Stimulated activated CD4-positive, alpha-beta T cell treated with anti-CD3 and anti-CD28 coated beads, Interleukin-2, amount 100 ng/mL, for 48 hours (primary cell): Measurements from ENCODE around the gene HDAC7.

ENCODE experiments used
- DNase-seq, 2 donors: peaks; one replicate each; pipeline ENCODE4 v3.0.0-alpha.2; 2020

Gene HDAC7

DNA sequence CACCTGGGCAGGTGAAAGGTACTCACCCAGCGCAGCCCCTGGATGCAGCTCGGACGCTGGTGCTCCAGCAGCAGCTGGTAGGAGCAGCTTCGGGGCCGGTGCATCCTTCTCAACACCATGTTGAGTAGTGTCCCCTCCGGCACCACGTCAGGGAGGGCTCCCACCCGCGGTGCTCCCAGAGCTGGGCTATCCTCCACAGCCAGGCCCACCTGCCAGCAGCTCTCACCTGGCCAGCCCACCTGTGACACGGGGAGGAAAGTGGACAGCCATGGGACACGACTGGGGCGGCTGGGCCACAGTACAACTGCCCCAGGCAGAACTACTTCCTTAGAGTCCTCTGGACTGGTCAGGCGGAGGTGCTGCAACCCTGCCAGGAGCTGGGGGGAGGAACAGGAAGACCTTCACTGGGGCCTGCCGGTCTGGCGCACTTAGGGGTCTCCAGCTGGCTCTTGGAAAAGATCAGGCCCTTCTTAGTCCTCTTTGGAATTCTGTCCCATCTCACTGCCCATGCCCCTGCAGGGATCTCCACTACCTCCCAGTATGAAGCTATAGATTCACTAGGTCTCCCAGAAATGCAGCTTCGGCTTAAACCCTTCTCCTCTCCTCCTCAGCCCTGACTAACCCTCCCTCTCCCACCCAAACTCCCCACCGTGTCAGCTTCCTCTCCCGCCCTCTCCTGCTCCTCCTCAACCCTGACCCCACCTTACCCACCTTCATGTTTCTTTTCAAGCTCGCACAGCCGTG is 61.7 kb downstream of the HDAC7 start:
- DNase-seq = no peak

DNA sequence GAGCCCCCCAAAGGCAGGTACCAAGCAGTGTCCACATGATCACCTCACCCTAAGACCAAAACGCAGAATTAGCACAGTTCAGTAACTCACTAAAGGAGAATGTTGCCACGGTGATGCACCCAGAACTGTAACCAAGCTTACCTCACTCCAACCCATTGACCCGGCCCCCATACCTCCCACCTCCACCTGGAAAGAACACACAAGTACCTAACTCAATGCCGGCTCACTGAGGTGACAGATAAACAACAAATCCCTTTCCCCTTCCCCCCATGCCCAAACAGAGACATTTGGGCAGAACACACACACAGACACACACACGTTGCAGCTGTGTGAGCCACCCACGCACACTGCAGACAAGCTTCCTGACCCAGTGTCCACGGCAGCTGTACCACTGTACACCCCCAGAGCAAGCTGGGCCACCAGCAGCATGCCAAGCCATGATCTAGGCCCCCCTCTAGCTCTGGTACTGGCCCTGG is 62.3 kb downstream of the HDAC7 start:
- no peak for DNase-seq

DNA sequence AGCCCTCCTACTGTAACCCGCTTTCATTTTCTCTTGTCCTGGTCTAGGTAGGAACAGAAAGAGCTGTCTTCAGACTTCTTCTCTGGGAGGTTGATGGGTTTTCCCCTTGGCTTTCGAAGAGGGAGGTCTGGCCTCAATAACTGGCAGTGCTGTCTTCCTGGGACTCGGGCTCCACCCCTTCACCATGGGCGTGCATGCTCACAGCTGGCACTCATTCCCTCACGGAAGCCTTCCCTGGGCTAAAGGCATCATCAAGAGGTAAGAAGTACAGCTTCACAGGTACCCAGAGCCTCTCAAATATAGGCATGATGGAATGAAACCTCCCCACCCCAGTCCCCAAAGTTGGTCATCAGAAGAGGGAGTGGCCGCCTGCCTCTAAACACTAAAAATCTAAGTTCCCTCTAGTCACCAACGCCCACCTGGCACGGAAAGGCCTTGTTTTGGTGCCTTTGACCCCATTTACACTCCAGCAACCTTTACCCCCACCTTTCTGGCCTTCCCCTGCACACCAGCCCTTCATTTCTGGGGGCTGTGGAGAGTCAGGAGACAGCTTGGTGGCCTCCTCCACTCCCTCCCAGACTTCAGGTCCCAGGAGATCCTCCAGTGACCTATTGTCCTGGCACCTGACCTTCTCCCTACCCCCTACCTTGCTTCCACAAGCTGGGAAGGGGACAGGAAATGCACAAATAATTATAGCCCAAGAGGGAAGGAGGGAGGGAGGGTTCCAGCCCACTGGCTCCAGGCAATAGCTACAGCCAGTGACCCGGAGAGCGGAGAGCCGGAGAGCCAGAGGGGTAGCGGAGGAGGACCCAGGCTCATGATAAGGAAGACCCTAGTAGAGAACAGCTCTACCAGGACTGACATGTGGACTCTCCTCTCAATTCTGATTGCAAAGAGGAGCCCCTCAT is 63.8 kb downstream of the HDAC7 start:
- no peak for DNase-seq

DNA sequence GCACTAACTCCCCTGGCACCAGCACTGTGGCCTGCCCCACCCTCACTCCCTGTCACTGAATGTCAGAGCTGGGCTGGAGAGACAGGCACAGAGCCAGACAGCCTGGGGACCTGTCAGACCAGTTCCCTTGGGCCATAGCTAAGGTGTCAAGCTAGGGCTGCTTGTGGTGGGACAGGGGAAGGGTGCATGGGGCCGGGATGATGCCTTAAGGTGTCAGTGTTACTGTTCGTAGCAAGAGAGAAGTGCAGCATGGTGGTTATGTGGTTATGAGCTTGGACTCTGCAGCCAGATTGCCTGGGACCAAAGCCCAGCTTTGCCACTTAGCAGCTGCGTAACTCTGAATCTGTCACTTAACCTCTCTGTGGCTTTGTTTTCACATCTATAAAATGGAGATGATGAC is 64.8 kb downstream of the HDAC7 start:
- DNase-seq = no peak

DNA sequence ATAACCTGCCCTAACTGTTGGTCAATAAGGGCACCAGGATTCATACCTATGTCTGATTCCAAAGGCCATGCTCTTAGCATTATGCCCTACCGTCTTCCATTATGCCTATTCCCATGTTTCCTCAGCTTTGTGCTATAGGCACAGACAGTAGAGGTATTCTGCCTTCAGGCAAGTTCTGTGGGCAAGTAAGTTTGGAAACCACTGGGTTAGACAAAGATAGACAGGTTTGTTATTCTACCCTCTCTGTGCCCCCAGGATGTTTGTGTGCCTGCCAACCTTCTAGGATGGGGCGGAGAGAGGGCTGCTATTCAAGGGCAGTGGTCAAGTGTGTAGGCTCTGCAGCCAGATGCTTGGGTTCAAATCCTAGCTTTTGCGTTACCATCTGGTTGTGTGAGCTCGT is 65.6 kb downstream of the HDAC7 start:
- no peak for DNase-seq

DNA sequence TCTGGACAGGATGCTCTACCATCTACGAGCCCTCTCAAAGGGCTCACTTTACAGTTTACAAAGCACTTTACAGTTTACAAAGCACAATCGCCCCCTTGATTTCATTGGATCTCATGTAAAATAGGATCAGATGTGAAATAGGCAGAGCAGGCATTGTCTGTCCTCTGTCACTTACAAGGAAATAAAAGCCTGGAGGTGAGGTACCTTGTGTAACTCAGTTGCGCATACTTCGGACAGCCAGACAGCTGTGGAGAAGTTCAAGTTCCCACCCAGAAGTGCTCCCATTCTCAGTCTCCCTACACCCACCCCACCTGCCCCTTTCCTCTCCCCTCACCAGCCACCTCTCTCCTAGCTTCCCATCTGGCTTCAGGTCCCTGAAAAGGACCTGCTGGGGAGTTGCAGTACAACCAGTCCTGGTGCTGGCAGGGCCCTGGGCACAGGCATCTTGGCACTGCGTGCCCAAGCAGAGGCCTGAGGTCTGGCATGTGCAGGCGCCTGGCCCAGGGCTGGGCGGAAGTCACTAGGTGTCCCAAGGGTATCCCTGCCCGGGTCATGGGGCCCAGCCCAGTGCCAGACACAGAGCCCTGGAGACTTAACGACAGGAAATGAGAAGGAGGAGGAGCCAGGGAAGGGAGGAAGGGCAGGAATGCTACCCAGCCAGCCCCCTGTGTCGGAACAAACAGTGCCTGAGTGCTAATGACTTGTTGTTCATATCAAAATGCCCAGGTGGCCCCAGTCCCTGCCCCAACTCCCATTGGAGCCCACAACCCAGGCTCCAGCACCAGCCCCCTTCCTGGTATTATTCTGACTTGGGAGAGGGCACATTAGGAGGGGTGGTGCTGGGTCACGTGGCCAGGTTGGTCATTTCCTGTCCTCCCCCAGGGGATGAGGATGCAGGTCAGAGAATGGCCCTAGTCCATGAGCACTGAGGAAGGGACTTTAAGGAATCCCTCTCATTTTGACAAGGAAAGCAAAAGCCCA is 66.4 kb downstream of the HDAC7 start:
- DNase-seq = no peak

DNA sequence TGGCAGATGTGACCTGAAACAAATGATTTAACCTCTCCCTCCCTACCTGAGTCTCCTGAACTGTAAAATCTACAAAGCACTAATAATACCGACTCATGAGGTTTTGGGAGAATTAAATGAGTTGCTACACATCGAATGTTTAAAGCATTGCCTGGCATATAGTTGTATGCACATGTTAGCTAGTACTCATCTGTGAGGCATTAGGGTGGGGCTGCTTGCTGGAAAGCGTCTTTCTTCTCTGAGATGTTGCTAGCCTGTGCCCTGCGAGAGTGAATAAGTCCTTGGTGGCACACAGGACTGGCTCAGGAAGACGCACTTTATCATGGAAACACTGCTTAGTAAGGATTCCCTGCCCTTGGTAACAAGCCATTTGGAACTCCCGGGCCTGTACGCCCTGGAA is 67.2 kb downstream of the HDAC7 start:
- no peak for DNase-seq

DNA sequence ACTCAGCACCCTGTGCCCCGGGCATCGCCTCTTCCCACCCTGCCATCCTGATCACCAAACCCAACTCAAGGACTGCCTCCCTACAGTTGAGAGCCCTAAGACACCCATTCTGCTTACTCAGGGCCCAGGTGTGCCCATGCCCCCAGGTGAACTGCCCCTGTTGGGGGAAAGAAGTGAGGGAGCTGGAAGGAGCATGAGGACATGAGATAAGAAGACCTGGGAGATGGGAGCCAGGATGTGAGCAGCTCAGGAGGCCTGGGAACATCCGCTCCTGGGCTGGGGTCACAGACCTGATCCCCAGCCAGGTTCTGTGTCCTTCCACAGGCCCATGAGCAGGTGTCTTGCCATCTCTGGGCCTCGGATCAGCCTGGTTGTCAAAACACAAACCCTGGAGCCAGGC is 67.6 kb downstream of the HDAC7 start:
- no peak for DNase-seq

DNA sequence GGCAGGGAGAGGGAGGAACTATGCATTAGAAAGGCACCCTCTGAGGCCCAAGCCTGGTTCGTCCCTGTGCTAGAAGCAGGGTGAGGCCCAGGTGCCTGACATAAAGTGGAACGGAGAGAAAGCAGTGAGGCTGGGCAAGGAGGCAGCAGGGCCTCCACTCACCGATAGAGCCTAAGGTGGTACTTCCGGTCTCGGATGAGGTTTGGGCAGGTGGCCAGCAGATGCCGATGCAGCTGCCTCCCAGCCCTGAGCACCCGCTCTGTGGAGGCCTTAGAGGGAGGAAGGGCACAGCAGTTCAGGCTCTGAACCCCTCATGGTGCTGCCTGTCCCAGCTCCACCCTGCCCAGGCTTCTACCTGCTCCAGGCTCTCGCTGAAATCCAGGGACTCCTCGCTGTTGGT is 68.1 kb downstream of the HDAC7 start:
- no peak for DNase-seq

DNA sequence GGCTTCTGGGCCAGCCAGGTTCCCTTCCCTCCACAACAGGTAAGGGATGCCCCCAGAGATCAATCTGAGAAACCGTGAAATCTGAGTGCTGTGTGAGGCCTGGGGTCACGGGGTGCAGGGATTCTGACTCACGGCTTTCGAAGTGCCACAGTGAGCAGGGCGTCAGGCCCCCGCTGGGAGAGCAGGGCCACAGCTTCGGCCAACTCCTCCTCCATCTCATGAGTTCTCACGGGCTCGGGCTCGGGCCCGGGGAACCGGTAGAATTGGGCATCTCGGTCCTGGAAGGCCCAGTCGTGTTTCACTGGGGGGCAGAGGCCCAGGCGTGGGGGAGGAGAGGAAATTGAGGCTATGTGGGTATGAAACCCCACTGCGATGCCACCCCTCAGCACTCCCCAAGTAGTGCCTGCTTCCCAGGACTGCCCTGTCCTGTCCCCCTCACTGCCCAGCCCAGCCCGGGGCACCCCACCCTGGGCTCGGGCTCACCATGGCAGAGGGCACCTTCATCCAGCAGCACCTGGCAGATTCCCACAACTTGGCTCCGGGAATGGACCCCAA is 68.7 kb downstream of the HDAC7 start:
- no peak for DNase-seq

DNA sequence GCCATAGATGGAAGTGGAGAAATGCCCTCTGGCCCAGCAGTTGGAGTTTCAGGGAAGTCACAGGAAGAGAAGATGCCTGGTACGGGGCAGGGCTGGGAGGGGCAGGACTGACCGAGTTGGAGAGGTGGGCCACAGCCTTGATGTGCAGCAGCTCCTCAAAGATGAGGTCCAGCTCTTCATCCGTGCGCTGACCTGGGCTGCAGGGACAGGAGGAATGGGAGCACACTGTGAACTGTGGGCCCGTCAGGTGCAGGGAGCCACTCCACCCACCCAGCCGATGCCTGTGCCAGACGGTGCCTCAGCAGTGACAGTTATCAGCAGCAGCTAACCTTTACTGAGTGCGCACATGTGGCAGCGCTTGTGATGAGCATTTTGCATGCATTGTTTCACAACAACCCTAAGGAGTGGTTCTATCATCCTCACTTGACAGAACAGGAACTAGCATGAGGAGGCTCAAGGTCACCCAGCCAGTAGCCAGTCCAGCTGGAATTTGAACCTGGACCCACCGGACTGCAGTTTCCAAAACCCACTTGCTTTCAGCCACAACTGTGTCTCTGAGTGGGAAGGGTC is 69.4 kb downstream of the HDAC7 start:
- DNase-seq = no peak

DNA sequence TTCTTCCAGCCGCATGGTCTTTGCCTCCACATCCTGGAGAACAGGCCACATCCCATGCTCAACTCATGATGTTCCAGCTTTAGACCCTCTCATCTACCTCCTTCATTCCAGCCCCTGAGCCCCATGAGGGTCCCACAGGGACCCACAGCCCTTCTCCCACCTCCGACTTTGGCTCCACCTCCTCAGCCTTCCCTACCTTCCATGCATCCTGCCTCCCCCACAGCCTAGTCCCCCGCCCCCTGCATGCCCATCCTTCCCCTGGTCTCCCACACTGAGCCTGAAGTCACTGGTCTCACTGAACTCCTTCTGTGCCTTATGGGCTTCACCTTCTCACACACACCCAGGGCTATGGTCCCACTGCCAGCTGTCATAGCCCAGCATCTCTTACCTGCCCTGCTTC is 70.8 kb downstream of the HDAC7 start:
- no peak for DNase-seq

DNA sequence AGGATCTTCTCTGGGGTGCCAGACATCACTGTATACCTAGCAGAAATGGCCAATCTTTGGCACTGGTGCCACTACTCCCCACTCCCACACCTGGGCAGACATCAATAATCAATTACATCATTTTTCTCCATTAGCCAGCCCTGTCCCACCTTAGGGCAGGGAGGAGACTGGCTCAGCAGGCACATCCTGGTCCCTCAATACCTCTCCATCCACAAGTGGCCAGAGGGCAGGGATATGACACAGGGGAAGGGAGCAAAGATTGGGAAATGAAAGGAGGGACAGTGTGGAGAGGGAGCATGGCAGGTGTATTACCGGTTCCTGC is 71.2 kb downstream of the HDAC7 start:
- no peak for DNase-seq

DNA sequence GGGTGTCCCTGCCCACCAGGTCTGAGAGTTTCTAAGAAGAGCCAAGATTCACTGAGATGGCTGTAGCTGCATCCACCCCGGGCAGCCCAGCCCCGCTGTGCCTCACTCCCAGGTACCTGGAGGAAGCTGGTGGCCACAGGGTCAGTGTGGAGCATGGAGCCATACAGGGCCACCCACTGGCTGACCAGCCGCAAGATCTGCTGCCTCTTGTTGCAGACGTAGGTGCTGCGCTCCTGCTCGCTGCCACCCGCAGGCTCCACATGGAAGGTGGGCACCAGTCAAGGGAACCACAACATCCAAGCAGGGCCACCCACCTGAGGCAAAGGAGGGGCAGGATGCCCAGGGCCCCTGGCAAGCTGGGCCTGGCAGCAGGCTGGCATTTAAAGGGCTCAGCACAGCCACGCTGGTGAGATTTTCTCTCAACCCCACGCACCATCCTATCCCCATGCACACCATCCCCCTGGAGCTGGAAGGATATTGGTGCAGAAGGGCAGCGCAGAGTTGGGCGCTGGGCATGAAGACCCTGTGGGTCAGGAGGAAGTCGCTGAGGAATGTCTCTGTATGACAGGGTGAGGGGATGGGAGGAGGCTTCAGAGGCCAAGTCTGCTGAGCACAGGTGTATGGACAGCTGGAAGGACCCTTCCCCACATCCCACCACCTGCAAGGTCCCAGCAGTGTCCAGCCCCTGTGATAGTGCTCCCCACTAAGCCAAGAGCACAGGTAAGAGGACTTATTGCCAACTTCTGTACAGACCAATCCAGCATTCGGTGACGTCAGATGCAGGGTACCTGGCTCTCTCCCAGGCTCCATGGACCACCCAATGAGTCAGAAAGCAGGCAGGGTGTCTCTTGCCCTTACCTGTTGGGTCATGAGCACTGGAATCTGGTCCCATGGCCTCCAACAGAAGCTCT is 71.9 kb downstream of the HDAC7 start:
- DNase-seq = no peak

DNA sequence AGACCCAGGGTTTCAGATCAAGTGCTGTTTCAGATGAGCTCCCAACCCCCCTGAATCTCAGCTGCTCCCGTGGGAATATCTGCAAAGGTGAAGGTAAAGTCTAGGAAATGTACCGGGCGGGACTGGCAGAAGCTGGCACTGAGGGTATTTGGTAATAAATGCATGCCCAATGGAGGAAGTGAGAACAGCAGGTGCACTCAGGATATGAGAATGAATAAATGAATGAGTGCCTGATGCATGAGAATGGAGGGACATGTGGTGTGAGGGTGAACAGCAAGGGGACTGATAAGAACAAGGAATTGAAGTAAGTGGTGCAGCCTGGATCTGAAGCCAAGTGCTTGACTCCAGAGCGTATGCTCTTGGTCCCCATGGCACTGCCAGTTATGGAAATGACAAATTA is 72.6 kb downstream of the HDAC7 start:
- DNase-seq = no peak

DNA sequence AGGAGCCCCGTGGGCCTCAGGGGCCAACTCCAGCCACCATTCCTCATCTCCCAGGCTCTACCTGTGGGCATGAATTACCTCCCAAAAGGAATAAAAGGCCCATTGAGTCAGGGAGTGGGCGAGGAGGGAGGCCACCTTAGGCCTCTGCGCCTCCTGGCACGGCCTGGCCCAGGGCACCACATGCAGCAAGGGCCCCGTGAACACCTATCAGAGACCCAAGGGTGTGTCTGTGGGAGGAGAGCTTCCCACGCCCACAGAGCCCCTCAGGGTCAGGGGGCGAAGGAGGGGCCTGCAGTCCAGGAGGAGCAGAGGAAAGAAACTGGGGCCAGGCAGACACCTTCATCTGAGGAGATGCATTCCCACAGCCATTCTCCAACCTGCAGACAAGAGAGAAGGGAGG is 73.2 kb downstream of the HDAC7 start:
- DNase-seq = no peak

DNA sequence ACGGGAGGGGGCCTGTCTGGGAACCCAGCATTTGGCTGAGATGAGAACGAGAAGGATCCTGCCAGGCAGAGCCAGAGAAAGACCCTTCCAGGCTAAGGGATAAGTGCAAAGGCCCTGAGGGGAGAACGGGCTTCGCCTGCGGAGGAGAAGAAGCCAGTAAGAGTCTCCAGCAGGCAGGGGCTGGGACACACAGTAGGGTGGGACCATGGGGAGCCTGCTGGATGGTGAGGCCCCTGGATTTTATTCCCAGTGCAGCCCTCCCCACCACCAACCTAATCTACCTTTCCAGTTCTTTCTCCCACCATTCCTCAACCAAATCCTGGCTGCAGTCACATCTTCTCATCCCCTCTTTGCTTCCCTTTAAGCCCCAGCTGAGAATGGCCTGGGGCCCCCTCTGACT is 73.6 kb downstream of the HDAC7 start:
- DNase-seq = no peak

DNA sequence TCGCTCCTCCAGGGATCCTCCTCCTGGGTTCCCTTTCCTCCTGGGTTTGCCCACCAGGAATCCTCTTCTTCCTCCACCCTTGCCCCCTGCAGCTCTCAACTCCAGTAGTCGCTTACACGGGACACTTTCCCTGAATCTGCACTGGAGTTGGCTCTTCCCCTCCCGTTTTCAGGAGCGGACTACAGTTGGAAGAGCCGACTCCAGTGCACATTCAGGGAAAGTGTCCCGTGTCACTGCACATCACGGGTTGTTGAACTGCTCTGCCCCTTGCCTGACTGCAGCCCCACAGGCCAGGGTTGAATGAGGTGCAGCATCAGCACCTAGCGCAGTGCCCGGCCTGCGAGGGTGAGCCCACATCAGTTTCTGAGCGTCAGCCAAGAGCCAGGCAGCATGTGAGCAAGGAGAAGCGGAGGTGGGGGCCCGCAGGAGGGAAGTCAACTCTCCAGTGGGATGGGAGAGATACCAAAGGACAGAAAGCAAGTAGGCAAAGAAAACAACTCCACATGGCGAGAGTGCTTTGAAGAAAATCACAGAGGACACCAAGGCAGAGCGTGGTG is 74.1 kb downstream of the HDAC7 start:
- no peak for DNase-seq

DNA sequence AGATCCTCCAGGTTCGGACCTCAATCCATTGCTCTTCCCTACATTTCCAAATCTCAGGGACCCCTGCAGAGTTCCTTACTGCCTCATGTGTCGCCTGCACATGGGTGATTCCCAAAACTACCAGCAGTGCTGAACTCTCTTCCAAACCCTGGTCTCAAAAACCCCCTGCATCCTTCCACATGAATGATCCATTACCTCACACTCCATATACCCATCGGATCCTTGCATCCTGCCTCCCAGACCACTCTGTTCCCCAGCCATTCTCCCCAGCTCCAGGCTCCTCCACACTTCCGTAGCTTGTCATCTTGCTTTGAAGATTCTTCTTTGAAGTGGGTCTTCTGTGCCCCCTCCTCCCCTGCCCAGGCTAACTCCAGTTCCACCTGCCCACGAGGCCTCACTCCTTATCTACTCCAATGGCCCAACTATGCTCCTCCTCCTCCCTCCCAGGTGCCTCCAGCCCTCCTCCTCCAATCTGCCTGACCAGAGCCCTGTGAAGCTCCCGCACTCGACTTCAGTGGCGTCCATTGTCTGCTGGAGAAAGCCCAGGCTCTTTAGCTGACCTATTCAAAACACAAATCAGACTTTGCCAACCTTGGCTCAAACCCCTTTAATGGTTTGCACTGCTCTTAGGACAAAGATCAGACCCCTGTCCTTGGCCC is 74.8 kb downstream of the HDAC7 start:
- DNase-seq = no peak

DNA sequence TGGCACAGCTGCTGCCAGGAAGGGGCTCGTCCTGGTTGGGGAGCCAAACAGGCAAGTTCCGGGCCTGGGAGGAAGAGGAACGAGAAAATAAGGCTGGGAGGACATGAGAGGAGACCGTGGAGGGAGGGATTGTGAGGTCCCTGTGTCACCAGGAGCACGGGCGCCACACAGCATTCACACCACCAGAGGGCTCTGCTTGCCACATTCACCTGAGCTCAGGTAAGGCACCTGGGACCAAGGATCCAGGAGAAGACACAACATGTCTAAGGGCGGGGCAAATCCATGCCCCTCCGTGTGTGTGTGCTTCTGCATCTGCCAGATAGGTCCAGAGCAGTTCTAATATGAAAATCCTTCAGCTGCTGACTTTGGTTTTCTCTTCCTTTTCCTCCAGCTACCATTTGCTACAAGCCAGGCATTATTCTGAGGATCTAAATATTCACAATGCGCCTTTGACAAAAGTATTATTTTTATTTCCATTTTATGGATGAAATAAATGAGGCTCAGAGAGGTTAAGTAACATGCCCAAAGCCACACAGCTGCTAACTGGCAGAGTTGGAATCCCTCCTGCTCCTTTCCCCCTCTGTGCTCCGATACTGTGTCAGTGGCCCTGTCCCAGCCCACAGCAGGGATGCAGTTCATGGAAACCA is 75.6 kb downstream of the HDAC7 start:
- peak; percentile 31 to 44 for DNase-seq
